DOHH2 (cell line): Measurements from ENCODE around the gene HOXB7.

Source experiments
- EZH2phosphoT487 ChIP-seq: fragments of 200-600 bp; sonication (generic); IDR thresholded peaks from 2 replicates; pipeline ENCODE4 v1.6.1; 2017; ENCODE audit warnings: borderline replicate concordance, mild to moderate bottlenecking, antibody characterized with exemption, low read length, moderate library complexity, mixed read lengths
- TF ChIP-seq, protein P1 (sequence below): fragments of 200-600 bp; sonication (generic); IDR thresholded peaks from one replicate; pipeline ENCODE4 v1.5.1; 2014; ENCODE audit warnings: antibody characterized with exemption, mild to moderate bottlenecking, low read depth, low read length; ENCODE audit not compliant: poor library complexity, severe bottlenecking

- TF ChIP-seq, protein P1, sequence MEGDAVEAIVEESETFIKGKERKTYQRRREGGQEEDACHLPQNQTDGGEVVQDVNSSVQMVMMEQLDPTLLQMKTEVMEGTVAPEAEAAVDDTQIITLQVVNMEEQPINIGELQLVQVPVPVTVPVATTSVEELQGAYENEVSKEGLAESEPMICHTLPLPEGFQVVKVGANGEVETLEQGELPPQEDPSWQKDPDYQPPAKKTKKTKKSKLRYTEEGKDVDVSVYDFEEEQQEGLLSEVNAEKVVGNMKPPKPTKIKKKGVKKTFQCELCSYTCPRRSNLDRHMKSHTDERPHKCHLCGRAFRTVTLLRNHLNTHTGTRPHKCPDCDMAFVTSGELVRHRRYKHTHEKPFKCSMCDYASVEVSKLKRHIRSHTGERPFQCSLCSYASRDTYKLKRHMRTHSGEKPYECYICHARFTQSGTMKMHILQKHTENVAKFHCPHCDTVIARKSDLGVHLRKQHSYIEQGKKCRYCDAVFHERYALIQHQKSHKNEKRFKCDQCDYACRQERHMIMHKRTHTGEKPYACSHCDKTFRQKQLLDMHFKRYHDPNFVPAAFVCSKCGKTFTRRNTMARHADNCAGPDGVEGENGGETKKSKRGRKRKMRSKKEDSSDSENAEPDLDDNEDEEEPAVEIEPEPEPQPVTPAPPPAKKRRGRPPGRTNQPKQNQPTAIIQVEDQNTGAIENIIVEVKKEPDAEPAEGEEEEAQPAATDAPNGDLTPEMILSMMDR = no peak
- no peak for TF ChIP-seq EZH2phosphoT487
Measured at GRCh38 chr17:48577330-48577945, 33.4 kb downstream of the HOXB7 start.
